GM13976 (cell line): Measurements from ENCODE around the gene LZTS3.

Source experiments
- DNase-seq: peaks from one replicate; pipeline ENCODE4 v3.0.0; 2012; ENCODE audit warnings: low spot score
- CTCF ChIP-seq: IDR thresholded peaks from 2 replicates; pipeline ENCODE4 v1.5.1; 2012; ENCODE audit warnings: borderline replicate concordance, mild to moderate bottlenecking; ENCODE audit not compliant: insufficient read depth; ENCODE audit errors: extremely low read depth, missing control alignments, control extremely low read depth
- in situ Hi-C: fragments of 300-500 bp; cut with MboI; formaldehyde crosslinking; loops from one replicate; pipeline ENCODE4 v1.12.0; 2022; ENCODE audit warnings: low sequenced_read_pairs, mixed read lengths, inconsistent platforms; ENCODE audit not compliant: unreplicated experiment

The LZTS3 gene

DNA sequence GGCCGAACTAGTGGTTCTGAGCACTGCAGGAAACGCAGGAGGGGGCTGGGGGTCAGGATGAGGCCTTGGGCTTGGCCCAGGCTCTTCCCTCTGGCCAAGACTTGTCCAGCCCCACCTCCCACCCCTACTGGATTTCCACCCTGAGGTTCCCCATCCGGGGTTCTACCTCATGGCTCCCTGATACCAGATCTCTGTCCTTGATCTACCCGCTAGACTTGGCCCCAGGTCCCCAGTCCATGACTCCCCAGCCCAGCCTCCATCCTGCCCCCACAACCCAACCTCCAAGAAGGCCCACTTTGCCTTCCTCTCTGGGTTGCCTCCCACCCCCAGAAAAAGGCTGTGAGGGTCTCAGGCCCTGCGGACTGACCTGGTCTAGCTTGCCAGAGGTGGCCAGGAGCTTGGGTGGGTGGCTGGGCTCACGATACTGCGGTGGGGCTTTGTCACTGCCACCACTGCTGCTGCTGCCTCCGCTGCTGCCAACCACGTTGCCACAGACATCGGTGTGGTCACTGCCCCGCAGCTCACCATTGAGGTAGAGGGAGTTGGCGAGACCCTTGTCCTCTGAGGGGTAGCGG is 6.9 kb downstream of the LZTS3 start:
- no peak for TF ChIP-seq CTCF
- DNase-seq: peak; percentile 24
- in situ Hi-C loops: no loop called here

GRCh38 chr20:3165473-3166337 is 7.6 kb downstream of the LZTS3 start:
- no peak for TF ChIP-seq CTCF
- DNase-seq: peak; percentile 34
- in situ Hi-C loops: no loop called here

GRCh38 chr20:3164763-3165410 is 8.5 kb downstream of the LZTS3 start:
- peak; percentile 23 for DNase-seq
- in situ Hi-C loops: no loop called here
- TF ChIP-seq CTCF: no peak

GRCh38 chr20:3164043-3164762 is 9.1 kb downstream of the LZTS3 start:
- no peak for TF ChIP-seq CTCF
- in situ Hi-C loops: no loop called here
- peak; percentile 22 for DNase-seq

GRCh38 chr20:3163099-3164042 is 10.0 kb downstream of the LZTS3 start:
- no peak for TF ChIP-seq CTCF
- no peak for DNase-seq
- in situ Hi-C loops: no loop called here

- no peak for TF ChIP-seq CTCF
- in situ Hi-C loops: no loop called here
- DNase-seq: no peak
These were observed 11.2 kb downstream of the LZTS3 start for GRCh38 chr20:3162080-3162611.
